ENCODE results near the gene DYRK1A. TPM values are rescaled to one million over a fixed set of nuclear protein-coding genes. Genes with fewer than 3 reads are reported as not detected.
A peak's percentile ranks its signal among the peaks of the same experiment; 100 is the strongest.

The DYRK1A gene
- total RNA-seq, 1 donor from 2014 or later = 50.3 TPM

DNA sequence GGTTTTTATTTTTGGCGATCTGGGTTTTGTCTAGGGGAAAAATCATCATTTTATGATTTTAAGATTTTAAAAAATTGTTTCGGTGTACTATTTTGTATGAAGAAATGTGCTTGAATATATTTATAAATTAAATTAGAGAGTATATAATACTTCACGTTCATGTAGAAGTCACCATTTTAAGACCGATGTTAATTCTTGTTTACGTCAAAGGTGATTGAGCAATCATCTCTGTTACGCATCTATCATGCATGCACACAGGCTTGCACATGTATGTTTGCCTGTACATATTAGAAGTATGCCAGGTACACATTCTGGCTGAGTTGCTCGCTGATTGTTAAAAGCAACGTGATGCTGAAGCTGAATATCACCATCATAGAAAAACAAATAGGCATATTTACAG lies 54.7 kb downstream of the DYRK1A start:
- Mint-ChIP-seq H3K4me3 (ENCODE audit: unreplicated experiment) (no peak overlapping the region), H3K27ac (ENCODE audit: unreplicated experiment) (no peak overlapping the region), H3K27me3 (ENCODE audit: low read depth) (no peaks in the 10 kb centered on the region), H3K36me3 (ENCODE audit: low read depth) (peaks cover 8% of the 10 kb centered on the region), H3K4me1 (ENCODE audit: low read depth) (peaks cover 56% of the 10 kb centered on the region), H3K9me3 (ENCODE audit: low read depth) (no peaks in the 10 kb centered on the region)
- no peak for DNase-seq (ENCODE audit: low spot score)
- TF ChIP-seq, protein P1, sequence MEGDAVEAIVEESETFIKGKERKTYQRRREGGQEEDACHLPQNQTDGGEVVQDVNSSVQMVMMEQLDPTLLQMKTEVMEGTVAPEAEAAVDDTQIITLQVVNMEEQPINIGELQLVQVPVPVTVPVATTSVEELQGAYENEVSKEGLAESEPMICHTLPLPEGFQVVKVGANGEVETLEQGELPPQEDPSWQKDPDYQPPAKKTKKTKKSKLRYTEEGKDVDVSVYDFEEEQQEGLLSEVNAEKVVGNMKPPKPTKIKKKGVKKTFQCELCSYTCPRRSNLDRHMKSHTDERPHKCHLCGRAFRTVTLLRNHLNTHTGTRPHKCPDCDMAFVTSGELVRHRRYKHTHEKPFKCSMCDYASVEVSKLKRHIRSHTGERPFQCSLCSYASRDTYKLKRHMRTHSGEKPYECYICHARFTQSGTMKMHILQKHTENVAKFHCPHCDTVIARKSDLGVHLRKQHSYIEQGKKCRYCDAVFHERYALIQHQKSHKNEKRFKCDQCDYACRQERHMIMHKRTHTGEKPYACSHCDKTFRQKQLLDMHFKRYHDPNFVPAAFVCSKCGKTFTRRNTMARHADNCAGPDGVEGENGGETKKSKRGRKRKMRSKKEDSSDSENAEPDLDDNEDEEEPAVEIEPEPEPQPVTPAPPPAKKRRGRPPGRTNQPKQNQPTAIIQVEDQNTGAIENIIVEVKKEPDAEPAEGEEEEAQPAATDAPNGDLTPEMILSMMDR (IDR thresholded peaks at IDR 0.05) = no peak

DNA sequence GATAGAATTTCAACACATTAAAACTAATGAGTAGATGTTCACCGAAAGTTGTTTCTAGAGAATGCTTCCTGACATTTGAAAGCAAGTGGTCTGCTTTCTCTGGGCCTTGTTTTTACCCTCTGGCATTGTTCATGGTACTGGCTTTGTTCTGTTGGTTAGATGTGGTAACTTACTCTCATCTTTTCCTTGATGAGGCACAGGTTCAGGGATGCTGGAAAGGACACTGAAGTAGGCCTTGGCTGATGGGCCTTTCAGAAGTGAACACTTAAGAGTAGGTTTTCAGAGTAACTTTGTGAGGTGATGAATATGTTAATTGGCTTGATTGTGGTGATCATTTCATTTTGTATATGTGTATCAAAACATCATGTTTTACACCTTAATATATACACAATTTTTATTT lies 55.8 kb downstream of the DYRK1A start:
- peaks cover 56% of the 10 kb centered on the region for H3K4me1 Mint-ChIP-seq (ENCODE audit: low read depth)
- no peak for DNase-seq (ENCODE audit: low spot score)
- H3K4me3 Mint-ChIP-seq (ENCODE audit: unreplicated experiment) = no peak overlapping the region
- H3K27me3 Mint-ChIP-seq (ENCODE audit: low read depth) = no peaks in the 10 kb centered on the region
- H3K27ac Mint-ChIP-seq (ENCODE audit: unreplicated experiment) = no peak overlapping the region
- no peaks in the 10 kb centered on the region for H3K9me3 Mint-ChIP-seq (ENCODE audit: low read depth)
- H3K36me3 Mint-ChIP-seq (ENCODE audit: low read depth) = peaks cover 10% of the 10 kb centered on the region
- TF ChIP-seq, protein P1 (IDR thresholded peaks at IDR 0.05) = no peak

DNA sequence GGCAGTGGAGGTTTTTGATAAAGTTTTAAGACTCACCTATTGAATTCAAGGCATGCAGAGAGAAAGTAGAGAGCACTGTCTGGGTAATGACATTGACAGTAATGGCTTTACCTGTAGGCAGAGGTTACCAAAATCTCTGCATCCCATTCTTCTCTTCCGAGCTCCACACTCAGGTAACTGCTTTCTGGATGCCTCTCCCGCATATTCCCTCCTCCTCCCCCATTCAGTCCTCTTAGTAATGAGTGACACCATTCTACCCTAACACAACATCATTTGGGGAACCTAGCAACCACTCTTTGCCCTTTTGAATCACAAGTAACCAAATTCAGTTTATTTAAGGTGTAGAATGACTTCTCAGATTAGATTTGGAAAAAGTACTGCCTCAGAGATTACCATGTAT lies 56.5 kb downstream of the DYRK1A start:
- Mint-ChIP-seq H3K27me3 (ENCODE audit: low read depth) (no peaks in the 10 kb centered on the region), H3K9me3 (ENCODE audit: low read depth) (no peaks in the 10 kb centered on the region), H3K36me3 (ENCODE audit: low read depth) (peaks cover 10% of the 10 kb centered on the region), H3K4me1 (ENCODE audit: low read depth) (peaks cover 49% of the 10 kb centered on the region), H3K4me3 (ENCODE audit: unreplicated experiment) (no peak overlapping the region), H3K27ac (ENCODE audit: unreplicated experiment) (peak overlapping the region; percentile 34)
- TF ChIP-seq, protein P1 (IDR thresholded peaks at IDR 0.05) = no peak
- no peak for DNase-seq (ENCODE audit: low spot score)

DNA sequence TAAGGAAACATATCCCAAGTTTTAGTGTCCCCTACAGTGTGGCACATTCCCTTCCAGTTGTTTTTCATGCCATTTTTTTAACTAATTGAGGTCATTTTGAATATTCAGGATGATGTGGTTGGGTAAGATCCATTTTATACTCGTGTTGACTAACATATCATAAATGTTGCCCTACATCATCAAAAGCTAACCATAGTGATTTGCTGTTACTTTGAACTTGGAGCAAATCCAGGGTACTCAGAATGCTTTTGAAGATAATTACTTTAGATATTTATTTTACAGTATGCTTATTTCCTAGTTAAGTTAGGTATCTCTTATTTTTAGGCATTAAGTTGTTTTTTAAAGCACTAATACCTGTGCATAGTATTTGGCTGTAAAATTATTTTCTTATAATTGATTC lies 57.8 kb downstream of the DYRK1A start:
- Mint-ChIP-seq H3K9me3 (ENCODE audit: low read depth) (no peaks in the 10 kb centered on the region), H3K4me1 (ENCODE audit: low read depth) (peaks cover 37% of the 10 kb centered on the region), H3K27ac (ENCODE audit: unreplicated experiment) (no peak overlapping the region), H3K4me3 (ENCODE audit: unreplicated experiment) (no peak overlapping the region), H3K36me3 (ENCODE audit: low read depth) (peaks cover 10% of the 10 kb centered on the region), H3K27me3 (ENCODE audit: low read depth) (no peaks in the 10 kb centered on the region)
- TF ChIP-seq, protein P1 (IDR thresholded peaks at IDR 0.05) = no peak
- no peak for DNase-seq (ENCODE audit: low spot score)

DNA sequence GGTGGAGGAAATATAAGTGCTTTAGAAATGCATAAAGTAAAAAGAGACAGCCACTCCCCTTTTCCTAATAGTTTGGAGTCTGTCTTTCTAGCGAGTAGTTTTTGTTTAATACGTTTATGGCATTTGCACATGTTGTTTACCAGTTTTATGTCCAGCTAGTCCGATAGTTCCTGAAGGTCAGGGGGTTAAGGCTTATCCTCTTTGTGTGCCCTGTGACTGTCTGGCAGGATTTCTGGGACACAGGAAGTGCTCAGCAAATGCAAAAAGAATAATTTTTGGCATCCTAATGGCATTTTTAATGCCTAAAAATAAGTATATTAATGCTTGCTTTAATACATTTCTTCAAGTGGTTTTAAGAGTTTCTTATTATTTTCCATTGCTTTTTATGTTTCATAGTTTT lies 58.4 kb downstream of the DYRK1A start:
- TF ChIP-seq, protein P1 (IDR thresholded peaks at IDR 0.05) = no peak
- no peak overlapping the region for H3K27ac Mint-ChIP-seq (ENCODE audit: unreplicated experiment)
- H3K4me3 Mint-ChIP-seq (ENCODE audit: unreplicated experiment) = no peak overlapping the region
- no peaks in the 10 kb centered on the region for H3K27me3 Mint-ChIP-seq (ENCODE audit: low read depth)
- H3K9me3 Mint-ChIP-seq (ENCODE audit: low read depth) = no peaks in the 10 kb centered on the region
- peaks cover 10% of the 10 kb centered on the region for H3K36me3 Mint-ChIP-seq (ENCODE audit: low read depth)
- DNase-seq (ENCODE audit: low spot score) = no peak
- H3K4me1 Mint-ChIP-seq (ENCODE audit: low read depth) = peaks cover 33% of the 10 kb centered on the region
